Measurements from ENCODE around the gene ACTA1.
"Not testable (repeated sequence)": the region's sequence is repeated elsewhere in the genome, so short reads cannot be mapped to it uniquely, and the experiment has no call there.

ACTA1 gene

DNA sequence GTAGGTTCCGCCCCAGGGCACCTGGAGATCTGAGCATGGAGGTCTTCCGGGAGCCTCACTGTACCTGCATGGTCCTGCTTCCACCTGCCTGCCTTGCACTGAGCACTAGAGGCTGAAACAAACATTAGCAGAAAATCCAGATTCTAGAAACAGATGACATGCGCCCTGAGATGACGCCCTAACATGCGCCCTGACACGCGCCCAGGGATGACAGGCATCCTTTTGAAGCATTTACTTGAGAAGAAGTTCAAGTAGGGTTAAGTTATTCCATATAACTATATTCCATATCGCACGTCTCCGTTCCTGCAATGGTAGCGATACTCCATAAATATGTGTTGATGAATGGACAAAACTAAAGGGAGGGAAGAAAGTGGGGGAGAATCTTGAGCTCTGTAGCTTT is 13.7 kb downstream of the ACTA1 start:
- DNase-seq (ENCODE audit: extremely low read depth, low read depth): no peak
- TF ChIP-seq, protein P1, sequence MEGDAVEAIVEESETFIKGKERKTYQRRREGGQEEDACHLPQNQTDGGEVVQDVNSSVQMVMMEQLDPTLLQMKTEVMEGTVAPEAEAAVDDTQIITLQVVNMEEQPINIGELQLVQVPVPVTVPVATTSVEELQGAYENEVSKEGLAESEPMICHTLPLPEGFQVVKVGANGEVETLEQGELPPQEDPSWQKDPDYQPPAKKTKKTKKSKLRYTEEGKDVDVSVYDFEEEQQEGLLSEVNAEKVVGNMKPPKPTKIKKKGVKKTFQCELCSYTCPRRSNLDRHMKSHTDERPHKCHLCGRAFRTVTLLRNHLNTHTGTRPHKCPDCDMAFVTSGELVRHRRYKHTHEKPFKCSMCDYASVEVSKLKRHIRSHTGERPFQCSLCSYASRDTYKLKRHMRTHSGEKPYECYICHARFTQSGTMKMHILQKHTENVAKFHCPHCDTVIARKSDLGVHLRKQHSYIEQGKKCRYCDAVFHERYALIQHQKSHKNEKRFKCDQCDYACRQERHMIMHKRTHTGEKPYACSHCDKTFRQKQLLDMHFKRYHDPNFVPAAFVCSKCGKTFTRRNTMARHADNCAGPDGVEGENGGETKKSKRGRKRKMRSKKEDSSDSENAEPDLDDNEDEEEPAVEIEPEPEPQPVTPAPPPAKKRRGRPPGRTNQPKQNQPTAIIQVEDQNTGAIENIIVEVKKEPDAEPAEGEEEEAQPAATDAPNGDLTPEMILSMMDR (IDR thresholded peaks at IDR 0.05; ENCODE audit: low read depth, low read length): no peak

DNA sequence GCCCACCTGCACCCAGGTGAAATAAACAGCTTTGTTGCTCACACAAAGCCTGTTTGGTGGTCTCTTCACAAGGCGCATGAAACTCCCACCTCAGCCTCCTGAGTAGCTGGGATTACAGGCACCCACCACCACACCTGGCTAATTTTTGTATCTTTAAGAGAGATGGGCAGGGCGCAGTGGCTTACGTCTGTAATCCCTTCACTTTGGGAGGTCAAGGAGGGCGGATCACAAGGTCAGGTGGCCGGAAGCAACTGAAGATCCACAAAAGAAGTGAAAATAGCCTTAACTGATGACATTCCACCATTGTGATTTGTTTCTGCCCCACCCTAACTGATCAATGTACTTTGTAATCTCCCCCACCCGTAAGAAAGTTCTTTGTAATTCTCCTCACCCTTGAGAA is 15.3 kb downstream of the ACTA1 start:
- DNase-seq (ENCODE audit: extremely low read depth, low read depth): not testable (repeated sequence)

DNA sequence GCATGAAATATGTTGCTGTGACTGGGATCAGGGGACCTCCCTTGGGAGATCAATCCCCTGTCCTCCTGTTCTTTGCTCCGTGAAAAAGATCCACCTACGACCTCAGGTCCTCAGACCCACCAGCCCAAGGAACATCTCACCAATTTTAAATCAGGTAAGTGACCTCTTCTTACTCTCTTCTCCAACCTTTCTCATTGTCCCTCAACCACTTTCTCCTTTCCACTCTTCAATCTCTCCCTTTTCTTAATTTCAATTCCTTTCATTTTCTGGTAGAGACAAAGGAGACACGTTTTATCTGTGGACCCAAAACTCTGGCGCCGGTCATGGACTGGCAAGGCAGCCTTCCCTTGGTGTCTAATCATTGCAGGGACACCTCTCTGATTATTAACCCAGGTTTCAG is 21.1 kb downstream of the ACTA1 start:
- DNase-seq (ENCODE audit: extremely low read depth, low read depth): not testable (repeated sequence)

DNA sequence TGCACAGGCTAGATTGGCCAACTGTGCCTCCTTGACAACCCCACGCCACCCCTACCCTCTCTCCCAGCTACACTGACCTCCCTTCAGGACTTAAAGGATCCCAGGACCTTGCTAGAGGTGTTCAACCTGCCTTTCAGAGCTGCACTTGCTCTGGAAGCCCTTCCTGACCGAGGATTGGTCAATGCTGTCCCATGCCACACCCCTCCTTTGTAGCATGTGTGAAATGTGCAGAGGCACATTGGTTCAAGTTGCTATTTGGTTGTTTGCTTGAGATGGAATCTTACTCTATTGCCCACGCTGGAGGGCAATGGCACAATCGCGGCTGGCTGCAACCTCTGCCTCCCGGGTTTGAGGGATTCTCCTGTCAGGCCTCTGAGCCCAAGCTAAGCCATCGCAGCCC is 21.8 kb downstream of the ACTA1 start:
- TF ChIP-seq, protein P1 (IDR thresholded peaks at IDR 0.05; ENCODE audit: low read depth, low read length): no peak
- DNase-seq (ENCODE audit: extremely low read depth, low read depth): no peak

DNA sequence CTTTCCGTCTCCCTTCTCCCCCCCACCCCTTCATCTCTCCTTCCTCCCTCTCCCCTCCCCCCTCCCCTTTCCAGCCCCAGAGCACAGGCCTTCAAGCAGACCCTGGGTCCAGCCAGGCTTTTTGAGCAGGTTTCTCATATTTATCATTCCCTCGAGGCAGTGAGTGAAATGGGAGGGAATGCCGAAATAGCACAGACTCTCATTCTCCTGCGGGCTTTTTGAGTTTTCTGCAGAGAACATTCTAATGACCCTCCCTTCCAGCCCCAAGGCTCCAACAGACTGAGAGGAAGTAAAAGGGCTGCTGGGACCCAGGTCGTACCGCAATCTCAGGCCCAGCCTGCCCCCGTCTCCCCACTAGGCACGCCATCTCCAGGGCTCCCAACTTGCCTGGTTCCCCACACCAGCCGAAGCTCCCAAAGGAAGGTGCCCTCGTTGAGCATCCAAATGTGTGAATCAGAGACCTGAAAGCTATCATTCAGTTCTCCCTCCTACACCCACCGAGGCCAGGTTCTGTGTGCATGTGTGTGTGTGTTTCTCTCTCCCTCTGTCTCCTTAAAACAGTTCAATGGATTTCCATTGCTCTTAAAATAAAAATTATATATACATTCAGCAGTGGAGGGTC is 22.3 kb downstream of the ACTA1 start:
- DNase-seq (ENCODE audit: extremely low read depth, low read depth): no peak
- TF ChIP-seq, protein P1 (IDR thresholded peaks at IDR 0.05; ENCODE audit: low read depth, low read length): no peak

DNA sequence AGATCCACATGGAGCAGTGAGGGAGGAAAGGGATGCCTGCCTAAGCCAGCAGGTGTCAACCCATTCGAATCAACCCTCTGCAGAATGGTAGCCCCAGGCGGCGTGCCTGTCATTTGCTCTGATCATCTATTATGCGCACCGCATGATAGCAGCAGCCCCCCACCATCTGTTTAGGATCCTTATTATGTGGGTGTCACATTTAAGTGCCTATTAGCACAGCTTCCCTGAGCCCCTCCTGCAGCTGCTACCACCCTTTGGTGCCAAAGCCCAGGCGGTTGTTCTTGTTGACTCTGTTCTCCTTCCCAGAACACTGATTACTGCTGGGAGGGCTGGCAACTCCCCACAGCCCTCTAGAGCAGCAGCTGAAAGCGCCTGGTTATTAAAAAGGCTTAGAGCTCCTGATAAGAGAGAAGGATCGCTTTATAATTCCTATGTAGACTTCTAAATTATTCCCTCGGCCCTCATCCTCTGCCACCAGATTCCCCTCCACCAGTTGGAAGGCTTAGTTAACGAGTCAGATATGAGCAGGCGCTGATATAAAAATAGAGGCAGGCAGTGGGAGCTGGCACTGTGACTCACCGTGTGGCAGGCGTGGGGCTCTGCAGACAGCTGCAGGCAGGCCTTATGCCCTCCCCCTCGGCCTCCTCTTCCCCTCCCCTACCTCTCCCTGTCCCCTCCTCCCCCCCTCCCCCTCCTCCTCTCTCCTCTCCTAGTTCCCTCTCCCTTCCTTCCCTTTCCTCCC is 23.0 kb downstream of the ACTA1 start:
- TF ChIP-seq, protein P1 (IDR thresholded peaks at IDR 0.05; ENCODE audit: low read depth, low read length): no peak
- peak; percentile 34 for DNase-seq (ENCODE audit: extremely low read depth, low read depth)

- TF ChIP-seq, protein P1 (IDR thresholded peaks at IDR 0.05; ENCODE audit: low read depth, low read length): no peak
- no peak for DNase-seq (ENCODE audit: extremely low read depth, low read depth)
Observed at GRCh38 chr1:229410370-229410691, 23.6 kb downstream of the ACTA1 start.

DNA sequence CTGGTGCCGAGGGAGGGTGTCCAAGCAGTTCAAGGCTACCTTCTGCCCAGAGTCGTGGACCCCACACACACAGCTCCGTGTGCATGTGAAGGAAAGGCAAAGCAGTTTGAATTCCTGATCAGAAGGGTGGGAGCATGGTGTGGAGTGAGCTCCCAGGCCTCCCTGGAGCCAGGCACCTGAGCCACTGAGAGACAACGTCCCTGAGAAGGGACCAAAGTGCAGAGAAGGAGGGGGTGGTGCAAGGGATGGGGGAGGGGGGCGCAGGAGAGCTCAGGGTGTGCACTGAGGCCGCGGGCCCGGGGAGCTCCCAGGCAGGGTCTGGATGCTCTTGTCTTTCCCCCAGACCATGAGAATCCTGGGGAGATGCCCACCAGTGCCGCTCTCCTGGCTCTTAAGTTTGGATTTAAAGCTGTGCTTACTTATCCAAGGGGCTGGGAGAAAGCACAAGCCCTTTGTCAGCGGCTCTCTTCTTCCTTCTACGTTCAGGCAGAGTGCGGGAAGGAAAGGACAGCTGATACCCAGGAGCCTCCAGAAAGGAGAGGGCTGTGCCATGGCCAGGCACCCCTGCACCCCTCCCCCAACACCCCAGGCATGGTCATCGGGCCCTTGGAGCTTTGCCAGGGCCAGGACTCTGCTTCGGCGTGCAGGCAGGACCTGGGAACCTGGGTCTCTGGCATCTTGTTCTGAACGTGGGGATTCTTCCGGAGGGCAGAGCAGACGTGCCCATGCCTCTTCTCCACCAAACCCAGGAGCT is 24.1 kb downstream of the ACTA1 start:
- DNase-seq (ENCODE audit: extremely low read depth, low read depth): no peak
- TF ChIP-seq, protein P1 (IDR thresholded peaks at IDR 0.05; ENCODE audit: low read depth, low read length): no peak
